Esophagus muscularis mucosa (tissue), 4 donors: ENCODE measurements around the gene KLHL9. TPM values are rescaled to one million over a fixed set of nuclear protein-coding genes. Genes with fewer than 3 reads are reported as not detected.

Experiments
- DNase-seq: peaks from one replicate; pipeline ENCODE4 v3.0.0-alpha.2; 2017; ENCODE audit errors: extremely low spot score
- H3K27ac ChIP-seq, 4 donors: fragments of 200-600 bp; sonication (generic); replicated peaks in 1 of 4; 1 replicate in 3 of 4; 2 replicates in 1 of 4; pipeline ENCODE4 v1.5.1; 2016 to 2019; ENCODE audit warnings: mild to moderate bottlenecking in 1 of 4
- H3K27me3 ChIP-seq, 4 donors: fragments of 200-600 bp; sonication (generic); one replicate each; pipeline versions ENCODE4 v1.5.1 to v1.6.0; 2016 to 2019
- H3K36me3 ChIP-seq, 4 donors: fragments of 200-600 bp; sonication (generic); one replicate each; pipeline ENCODE4 v1.5.1; 2016 to 2019
- H3K4me1 ChIP-seq, 4 donors: fragments of 200-600 bp; sonication (generic); one replicate each; pipeline ENCODE4 v1.5.1; 2016 to 2019
- H3K4me3 ChIP-seq, 4 donors: fragments of 200-600 bp; sonication (generic); 1 replicate in 2 of 4; 2 replicates in 2 of 4; pipeline ENCODE4 v1.5.1; 2016 to 2019; ENCODE audit warnings: mild to moderate bottlenecking in 4 of 4, moderate library complexity in 1 of 4
- H3K9me3 ChIP-seq, 4 donors: fragments of 200-600 bp; sonication (generic); 1 replicate in 3 of 4; 2 replicates in 1 of 4; pipeline ENCODE4 v1.5.1; 2016 to 2019
- EP300 ChIP-seq: sonication (generic); formaldehyde crosslinking; IDR thresholded peaks from one replicate; pipeline ENCODE4 v1.6.1; 2017; ENCODE audit warnings: antibody characterized with exemption
- POLR2A ChIP-seq: fragments of 450-650 bp; IDR thresholded peaks from one replicate; pipeline ENCODE4 v1.6.1; 2017; ENCODE audit warnings: antibody characterized with exemption, moderate library complexity, mild to moderate bottlenecking, low read depth
- POLR2AphosphoS5 ChIP-seq, 2 donors: sonication (generic); formaldehyde crosslinking; IDR thresholded peaks; one replicate each; pipeline ENCODE4 v1.6.1; 2017; ENCODE audit warnings: antibody characterized with exemption in 2 of 2
- whole genome bisulfite sequencing: methylation state at CpG from one replicate; pipeline ENCODE4 v1.1.5; 2018; 5-methylcytosine and 5-hydroxymethylcytosine counted together
- intact Hi-C: fragments of 100-400 bp; cut with DNase I; formaldehyde crosslinking; loops from one replicate; pipeline ENCODE4 v1.15.1; 2023
- total RNA-seq, 4 donors: library from RNA; depleted of rRNA; stranded (reverse); fragments of >200 nt; gene quantifications; one replicate each; pipeline versions ENCODE4 v1.1.0 to v1.2.1, GENCODE V29; 2016
- TF ChIP-seq, protein P1 (sequence below), 3 experiments: fragments of 200-600 bp in 2 of 3; fragments of 450-650 bp in 1 of 3; sonication (generic) in 2 of 3; IDR thresholded peaks; one replicate each; pipeline ENCODE4 v1.5.1; 2017 to 2019; ENCODE audit warnings: antibody characterized with exemption in 3 of 3, mild to moderate bottlenecking in 2 of 3, moderate library complexity in 1 of 3

Gene KLHL9
- total RNA-seq, 4 donors from 2014 or later: 19.2 to 22.8 (median 21.3) TPM

- Histone ChIP-seq H3K4me1 (peaks cover 7 to 26% (median 21%) of the 10 kb centered on the region in 4 donors), H3K27me3 (no peaks in the 10 kb centered on the region), H3K9me3 (no peaks in the 10 kb centered on the region), H3K36me3 (peaks cover 0 to 23% (median 19%) of the 10 kb centered on the region in 4 donors), H3K27ac (no peak overlapping the region), H3K4me3 (no peak overlapping the region)
- TF ChIP-seq, protein P1, sequence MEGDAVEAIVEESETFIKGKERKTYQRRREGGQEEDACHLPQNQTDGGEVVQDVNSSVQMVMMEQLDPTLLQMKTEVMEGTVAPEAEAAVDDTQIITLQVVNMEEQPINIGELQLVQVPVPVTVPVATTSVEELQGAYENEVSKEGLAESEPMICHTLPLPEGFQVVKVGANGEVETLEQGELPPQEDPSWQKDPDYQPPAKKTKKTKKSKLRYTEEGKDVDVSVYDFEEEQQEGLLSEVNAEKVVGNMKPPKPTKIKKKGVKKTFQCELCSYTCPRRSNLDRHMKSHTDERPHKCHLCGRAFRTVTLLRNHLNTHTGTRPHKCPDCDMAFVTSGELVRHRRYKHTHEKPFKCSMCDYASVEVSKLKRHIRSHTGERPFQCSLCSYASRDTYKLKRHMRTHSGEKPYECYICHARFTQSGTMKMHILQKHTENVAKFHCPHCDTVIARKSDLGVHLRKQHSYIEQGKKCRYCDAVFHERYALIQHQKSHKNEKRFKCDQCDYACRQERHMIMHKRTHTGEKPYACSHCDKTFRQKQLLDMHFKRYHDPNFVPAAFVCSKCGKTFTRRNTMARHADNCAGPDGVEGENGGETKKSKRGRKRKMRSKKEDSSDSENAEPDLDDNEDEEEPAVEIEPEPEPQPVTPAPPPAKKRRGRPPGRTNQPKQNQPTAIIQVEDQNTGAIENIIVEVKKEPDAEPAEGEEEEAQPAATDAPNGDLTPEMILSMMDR (IDR thresholded peaks at IDR 0.05): peak; percentile 61 to 68 (median 61)
- no peak for TF ChIP-seq POLR2AphosphoS5 (IDR thresholded peaks at IDR 0.05)
- no peak for TF ChIP-seq EP300
- WGBS: 19% methylated on average over 7 of the region's 7 CpGs
- intact Hi-C loops: loop anchor here (2.0 to 5.0 kb wide), 3 partner anchors 79 to 469 kb away; no protein-coding TSS in a partner anchor
- DNase-seq: no peak
These were observed 17.0 kb downstream of the KLHL9 start for GRCh38 chr9:21317956-21318923.

DNA sequence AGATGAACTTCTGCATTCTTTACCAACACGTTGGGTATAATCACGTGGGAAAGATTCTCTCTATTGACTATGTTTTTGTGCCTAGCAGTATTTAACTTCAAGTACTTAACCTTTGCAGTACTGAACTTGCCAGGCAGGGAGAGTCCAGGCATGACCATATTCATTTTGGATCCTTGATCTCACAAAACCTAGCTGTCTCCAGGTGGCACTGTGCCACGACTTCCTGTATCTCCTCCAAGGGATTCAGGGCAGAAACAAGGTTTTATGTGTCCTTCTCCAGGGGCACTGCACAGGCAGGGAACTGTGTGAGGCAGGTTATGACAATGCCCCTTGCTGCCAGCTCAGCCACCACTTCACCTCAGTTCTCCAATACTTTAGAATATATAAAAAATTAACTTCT lies 18.3 kb downstream of the KLHL9 start:
- Histone ChIP-seq H3K4me3 (no peak overlapping the region), H3K36me3 (peaks cover 0 to 9% (median 7%) of the 10 kb centered on the region in 4 donors), H3K4me1 (peaks cover 7 to 26% (median 21%) of the 10 kb centered on the region in 4 donors), H3K27ac (no peak overlapping the region), H3K27me3 (no peaks in the 10 kb centered on the region), H3K9me3 (no peaks in the 10 kb centered on the region)
- TF ChIP-seq EP300 (no peak), POLR2A (no peak), POLR2AphosphoS5 (IDR thresholded peaks at IDR 0.05) (no peak)
- TF ChIP-seq, protein P1 (IDR thresholded peaks at IDR 0.05): no peak
- 19% methylated on average over 3 of the region's 3 CpGs for WGBS
- DNase-seq: no peak
- intact Hi-C loops: loop anchor here (2.0 to 5.0 kb wide), 3 partner anchors 80 to 470 kb away; no protein-coding TSS in a partner anchor

DNA sequence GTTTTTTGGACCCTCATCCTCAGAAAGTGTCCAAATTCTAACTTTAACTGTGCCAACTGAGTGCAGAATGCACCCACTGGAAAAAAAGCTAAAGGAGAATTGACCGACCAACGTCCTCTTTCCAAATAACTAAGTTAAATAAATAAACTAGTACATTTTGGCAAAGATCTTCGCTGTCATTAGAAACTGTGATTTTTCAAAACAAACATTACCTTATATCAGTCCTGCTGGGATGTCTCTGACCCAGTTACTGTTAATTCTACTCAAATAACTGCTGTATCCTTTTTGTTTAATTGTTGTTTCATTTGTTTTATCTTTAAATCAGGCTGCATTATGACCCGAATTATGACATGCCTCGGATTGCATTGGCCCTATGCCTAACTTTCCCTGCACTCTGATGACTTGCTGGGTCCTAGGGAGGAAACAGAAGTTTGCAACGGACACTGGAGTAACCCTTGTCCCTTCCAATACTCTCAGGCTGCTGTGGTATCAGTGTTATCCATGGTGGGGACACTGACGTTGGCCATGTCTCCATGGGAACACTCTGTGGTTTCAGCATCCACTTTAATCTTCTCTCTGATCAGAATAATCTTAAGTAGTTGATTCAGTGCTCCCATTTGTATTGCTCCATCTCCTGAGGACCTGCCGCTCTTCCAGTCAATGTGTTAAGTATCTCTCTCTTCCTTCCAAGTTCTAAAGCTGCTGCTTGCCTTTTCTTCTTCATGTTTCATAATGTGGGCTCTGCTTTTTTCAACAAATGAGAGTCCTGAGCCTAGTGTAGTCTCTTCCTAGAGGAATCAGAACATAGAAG lies 19.0 kb downstream of the KLHL9 start:
- Histone ChIP-seq H3K4me1 (peaks cover 7 to 26% (median 21%) of the 10 kb centered on the region in 4 donors), H3K9me3 (no peaks in the 10 kb centered on the region), H3K36me3 (peaks cover 0 to 4% (median 1%) of the 10 kb centered on the region in 4 donors), H3K27ac (no peak overlapping the region), H3K27me3 (no peaks in the 10 kb centered on the region), H3K4me3 (no peak overlapping the region)
- TF ChIP-seq EP300 (no peak), POLR2A (no peak), POLR2AphosphoS5 (IDR thresholded peaks at IDR 0.05) (no peak)
- TF ChIP-seq, protein P1 (IDR thresholded peaks at IDR 0.05): no peak
- no peak for DNase-seq
- intact Hi-C loops: loop anchor here (2.0 to 5.0 kb wide), 3 partner anchors 81 to 471 kb away; no protein-coding TSS in a partner anchor
- WGBS: 31% methylated on average over 8 of the region's 8 CpGs

DNA sequence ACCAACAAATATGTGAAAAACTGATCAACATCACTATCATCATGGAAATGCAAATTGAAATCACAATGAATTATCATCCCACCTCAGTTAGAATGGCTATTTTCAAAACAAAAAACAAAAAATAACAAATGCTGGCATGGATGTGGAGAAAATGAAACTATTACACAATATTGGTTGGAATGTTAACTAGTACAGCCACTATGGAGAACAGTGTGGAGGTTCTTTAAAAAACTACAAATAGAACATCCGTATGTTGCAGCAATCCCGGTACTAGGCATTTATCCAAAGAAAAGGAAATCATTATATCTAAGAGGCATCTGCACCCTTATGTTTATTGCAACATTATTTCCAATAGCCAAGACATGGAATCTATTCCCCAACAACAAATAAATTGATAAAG lies 21.1 kb downstream of the KLHL9 start:
- Histone ChIP-seq H3K36me3 (no peaks in the 10 kb centered on the region), H3K4me1 (peaks cover 7 to 26% (median 21%) of the 10 kb centered on the region in 4 donors), H3K9me3 (no peaks in the 10 kb centered on the region), H3K27ac (no peak overlapping the region), H3K4me3 (no peak overlapping the region), H3K27me3 (no peaks in the 10 kb centered on the region)
- no peak for DNase-seq
- TF ChIP-seq EP300 (no peak), POLR2A (no peak), POLR2AphosphoS5 (IDR thresholded peaks at IDR 0.05) (no peak)
- TF ChIP-seq, protein P1 (IDR thresholded peaks at IDR 0.05): no peak
- 85% methylated on average over 2 of the region's 2 CpGs for WGBS
- intact Hi-C loops: no loop called here
